ENCODE results near the gene NMT1.

Gene NMT1

DNA sequence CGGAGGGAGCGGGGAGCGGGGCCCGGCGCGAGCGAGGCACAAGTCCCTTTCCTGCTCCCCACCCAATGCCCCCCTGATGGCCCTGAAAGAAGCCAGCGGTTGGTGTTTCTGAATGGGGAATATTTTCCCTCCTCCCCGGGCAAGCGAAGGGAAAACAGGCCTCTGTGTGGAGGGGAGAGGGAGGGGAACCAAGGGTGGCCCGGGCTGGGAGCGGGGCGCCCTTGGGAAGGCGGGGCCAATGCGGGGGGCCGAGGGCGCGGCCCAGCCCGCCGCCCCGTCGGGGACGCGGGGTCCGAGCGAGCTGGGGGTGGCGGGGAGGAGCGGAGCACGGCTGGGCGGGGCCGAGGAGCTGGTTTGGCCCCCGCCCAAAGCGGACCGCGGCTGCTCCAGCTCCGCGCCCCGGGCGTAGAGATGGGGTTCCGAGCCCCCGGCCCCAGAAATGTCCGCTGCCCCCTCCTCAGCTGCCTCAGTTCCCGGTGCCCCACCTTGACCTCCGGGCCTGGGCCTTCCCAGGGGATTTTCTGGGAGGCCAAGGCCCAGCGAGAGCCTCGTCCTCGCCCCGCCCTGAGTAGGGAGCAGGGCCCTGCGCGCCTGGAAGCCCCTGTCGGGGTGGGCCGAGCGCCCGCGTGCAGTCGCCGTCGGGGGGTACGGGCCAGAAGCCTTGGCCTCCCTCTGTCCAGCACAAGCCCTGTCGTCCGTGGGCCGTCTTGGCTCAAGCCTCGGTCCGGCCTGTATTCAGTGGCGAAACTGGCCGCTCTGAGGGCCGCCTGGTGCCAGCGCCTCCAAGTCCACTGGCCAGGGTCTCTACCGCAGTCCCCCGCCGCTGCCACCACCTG lies 83.3 kb downstream of the NMT1 start:
- TF ChIP-seq TAF1 (IDR thresholded peaks at IDR 0.05; ENCODE audit: low read depth) (no peak), EGR1 (IDR thresholded peaks at IDR 0.05) (no peak), ZBTB7A (IDR thresholded peaks at IDR 0.05; ENCODE audit: low read depth) (no peak), FOXM1 (IDR thresholded peaks at IDR 0.05; ENCODE audit: borderline replicate concordance, low read depth) (no peak)
- TF ChIP-seq, protein P1, sequence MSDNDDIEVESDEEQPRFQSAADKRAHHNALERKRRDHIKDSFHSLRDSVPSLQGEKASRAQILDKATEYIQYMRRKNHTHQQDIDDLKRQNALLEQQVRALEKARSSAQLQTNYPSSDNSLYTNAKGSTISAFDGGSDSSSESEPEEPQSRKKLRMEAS (IDR thresholded peaks at IDR 0.05), result no peak

DNA sequence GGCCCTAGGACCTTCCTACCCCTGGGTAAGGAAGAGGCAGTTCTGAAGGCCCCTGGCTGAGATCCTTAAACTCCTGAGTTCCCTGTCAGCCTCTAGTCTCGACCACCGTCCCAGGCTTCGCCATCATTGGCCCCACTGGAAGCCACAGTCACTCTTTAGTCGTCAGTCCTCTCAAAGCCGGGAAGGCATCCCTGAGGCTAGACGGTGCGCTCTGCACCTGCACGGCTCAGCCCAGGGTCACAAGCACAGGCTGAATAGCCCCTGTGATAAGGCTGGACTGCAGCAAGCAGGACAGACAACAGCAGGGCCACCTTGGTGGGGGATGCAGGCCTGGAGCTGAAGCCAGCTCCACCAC lies 83.9 kb downstream of the NMT1 start:
- TF ChIP-seq RAD21 (IDR thresholded peaks at IDR 0.05; ENCODE audit: low read depth), result no peak
- TF ChIP-seq NFIC (IDR thresholded peaks at IDR 0.05), result no peak
- no peak for TF ChIP-seq CEBPB (IDR thresholded peaks at IDR 0.05)
- TF ChIP-seq TCF12 (IDR thresholded peaks at IDR 0.05; ENCODE audit: low read depth), result no peak
- TF ChIP-seq EGR1 (IDR thresholded peaks at IDR 0.05), result no peak
- no peak for TF ChIP-seq YY1 (IDR thresholded peaks at IDR 0.05; ENCODE audit: low read depth)
- TF ChIP-seq, protein P1 (IDR thresholded peaks at IDR 0.05), result no peak
- no peak for TF ChIP-seq FOXM1 (IDR thresholded peaks at IDR 0.05; ENCODE audit: borderline replicate concordance, low read depth)
- TF ChIP-seq, protein P2, sequence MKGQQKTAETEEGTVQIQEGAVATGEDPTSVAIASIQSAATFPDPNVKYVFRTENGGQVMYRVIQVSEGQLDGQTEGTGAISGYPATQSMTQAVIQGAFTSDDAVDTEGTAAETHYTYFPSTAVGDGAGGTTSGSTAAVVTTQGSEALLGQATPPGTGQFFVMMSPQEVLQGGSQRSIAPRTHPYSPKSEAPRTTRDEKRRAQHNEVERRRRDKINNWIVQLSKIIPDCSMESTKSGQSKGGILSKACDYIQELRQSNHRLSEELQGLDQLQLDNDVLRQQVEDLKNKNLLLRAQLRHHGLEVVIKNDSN (IDR thresholded peaks at IDR 0.05), result no peak
- TF ChIP-seq, protein P3, sequence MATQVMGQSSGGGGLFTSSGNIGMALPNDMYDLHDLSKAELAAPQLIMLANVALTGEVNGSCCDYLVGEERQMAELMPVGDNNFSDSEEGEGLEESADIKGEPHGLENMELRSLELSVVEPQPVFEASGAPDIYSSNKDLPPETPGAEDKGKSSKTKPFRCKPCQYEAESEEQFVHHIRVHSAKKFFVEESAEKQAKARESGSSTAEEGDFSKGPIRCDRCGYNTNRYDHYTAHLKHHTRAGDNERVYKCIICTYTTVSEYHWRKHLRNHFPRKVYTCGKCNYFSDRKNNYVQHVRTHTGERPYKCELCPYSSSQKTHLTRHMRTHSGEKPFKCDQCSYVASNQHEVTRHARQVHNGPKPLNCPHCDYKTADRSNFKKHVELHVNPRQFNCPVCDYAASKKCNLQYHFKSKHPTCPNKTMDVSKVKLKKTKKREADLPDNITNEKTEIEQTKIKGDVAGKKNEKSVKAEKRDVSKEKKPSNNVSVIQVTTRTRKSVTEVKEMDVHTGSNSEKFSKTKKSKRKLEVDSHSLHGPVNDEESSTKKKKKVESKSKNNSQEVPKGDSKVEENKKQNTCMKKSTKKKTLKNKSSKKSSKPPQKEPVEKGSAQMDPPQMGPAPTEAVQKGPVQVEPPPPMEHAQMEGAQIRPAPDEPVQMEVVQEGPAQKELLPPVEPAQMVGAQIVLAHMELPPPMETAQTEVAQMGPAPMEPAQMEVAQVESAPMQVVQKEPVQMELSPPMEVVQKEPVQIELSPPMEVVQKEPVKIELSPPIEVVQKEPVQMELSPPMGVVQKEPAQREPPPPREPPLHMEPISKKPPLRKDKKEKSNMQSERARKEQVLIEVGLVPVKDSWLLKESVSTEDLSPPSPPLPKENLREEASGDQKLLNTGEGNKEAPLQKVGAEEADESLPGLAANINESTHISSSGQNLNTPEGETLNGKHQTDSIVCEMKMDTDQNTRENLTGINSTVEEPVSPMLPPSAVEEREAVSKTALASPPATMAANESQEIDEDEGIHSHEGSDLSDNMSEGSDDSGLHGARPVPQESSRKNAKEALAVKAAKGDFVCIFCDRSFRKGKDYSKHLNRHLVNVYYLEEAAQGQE (IDR thresholded peaks at IDR 0.05; ENCODE audit: low read depth), result no peak

DNA sequence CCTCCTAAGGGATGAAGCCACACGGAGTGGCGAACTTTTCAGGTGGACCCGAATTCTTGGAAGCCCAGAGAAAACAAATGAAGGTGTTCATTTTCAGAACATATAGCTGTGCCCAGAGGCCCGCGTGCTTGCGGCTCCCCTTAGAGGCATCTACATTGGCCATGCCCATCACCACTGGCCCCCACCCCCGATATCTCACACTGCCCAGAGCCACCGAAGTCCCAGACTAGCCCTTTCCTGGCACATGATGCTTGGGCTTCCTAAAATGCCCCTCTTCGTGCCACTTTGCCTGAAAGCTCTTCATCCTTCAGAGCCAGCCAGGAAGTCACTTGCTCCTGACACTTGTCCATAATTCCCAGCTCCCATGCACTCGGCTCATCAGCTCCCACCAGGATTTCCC lies 85.0 kb downstream of the NMT1 start:
- TF ChIP-seq NFIC (IDR thresholded peaks at IDR 0.05), result no peak
- TF ChIP-seq EGR1 (IDR thresholded peaks at IDR 0.05), result no peak
- TF ChIP-seq, protein P1 (IDR thresholded peaks at IDR 0.05), result no peak
- no peak for TF ChIP-seq TAF1 (IDR thresholded peaks at IDR 0.05; ENCODE audit: low read depth)
- no peak for TF ChIP-seq TEAD4 (IDR thresholded peaks at IDR 0.05)
- TF ChIP-seq EP300 (IDR thresholded peaks at IDR 0.05; ENCODE audit: borderline replicate concordance), result no peak
- no peak for TF ChIP-seq CREB1 (IDR thresholded peaks at IDR 0.05; ENCODE audit: low read depth)
- no peak for TF ChIP-seq CEBPB (IDR thresholded peaks at IDR 0.05)
- no peak for TF ChIP-seq FOXM1 (IDR thresholded peaks at IDR 0.05; ENCODE audit: borderline replicate concordance, low read depth)
- TF ChIP-seq, protein P2 (IDR thresholded peaks at IDR 0.05), result no peak
- TF ChIP-seq TCF12 (IDR thresholded peaks at IDR 0.05; ENCODE audit: low read depth), result no peak
- no peak for TF ChIP-seq ZBTB7A (IDR thresholded peaks at IDR 0.05; ENCODE audit: low read depth)
- TF ChIP-seq, protein P3 (IDR thresholded peaks at IDR 0.05; ENCODE audit: low read depth), result no peak
- no peak for TF ChIP-seq YY1 (IDR thresholded peaks at IDR 0.05; ENCODE audit: low read depth)

DNA sequence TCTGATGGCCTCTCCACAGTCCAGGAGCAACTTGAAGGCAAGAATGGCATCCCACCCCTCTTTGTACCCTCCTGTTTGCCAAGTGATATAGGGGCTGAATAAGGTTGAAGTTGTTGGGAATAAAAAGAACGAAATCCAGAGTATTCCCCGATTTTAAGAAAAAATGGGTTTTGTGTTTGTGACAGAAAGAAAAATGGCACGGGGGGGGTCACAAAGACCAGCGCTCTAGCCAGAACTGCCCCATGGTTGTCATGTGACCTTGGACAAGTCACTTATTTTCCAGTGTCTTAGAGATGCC lies 85.4 kb downstream of the NMT1 start:
- TF ChIP-seq ZBTB7A (IDR thresholded peaks at IDR 0.05; ENCODE audit: low read depth) (no peak), CEBPB (IDR thresholded peaks at IDR 0.05) (no peak), CREB1 (IDR thresholded peaks at IDR 0.05; ENCODE audit: low read depth) (no peak), YY1 (IDR thresholded peaks at IDR 0.05; ENCODE audit: low read depth) (no peak), RAD21 (IDR thresholded peaks at IDR 0.05; ENCODE audit: low read depth) (no peak), NFIC (IDR thresholded peaks at IDR 0.05) (no peak), TAF1 (IDR thresholded peaks at IDR 0.05; ENCODE audit: low read depth) (no peak), FOXM1 (IDR thresholded peaks at IDR 0.05; ENCODE audit: borderline replicate concordance, low read depth) (no peak), EGR1 (IDR thresholded peaks at IDR 0.05) (no peak), TCF12 (IDR thresholded peaks at IDR 0.05; ENCODE audit: low read depth) (no peak), EP300 (IDR thresholded peaks at IDR 0.05; ENCODE audit: borderline replicate concordance) (no peak), TEAD4 (IDR thresholded peaks at IDR 0.05) (no peak)
- TF ChIP-seq, protein P2 (IDR thresholded peaks at IDR 0.05), result no peak
- TF ChIP-seq, protein P3 (IDR thresholded peaks at IDR 0.05; ENCODE audit: low read depth), result no peak
- TF ChIP-seq, protein P1 (IDR thresholded peaks at IDR 0.05), result no peak
